Measurements from ENCODE around the gene CAMSAP1.

Gene CAMSAP1

GRCh38 chr9:135884328-135885035 is 22.9 kb downstream of the CAMSAP1 start:
- no peaks in the 10 kb centered on the region for H3K79me2 ChIP-seq (ENCODE audit: insufficient read depth, low read length)
- peaks cover 16% of the 10 kb centered on the region for H3K4me1 ChIP-seq (ENCODE audit: insufficient read depth, low read length, severe bottlenecking)
- no peaks in the 10 kb centered on the region for H3K27me3 ChIP-seq (ENCODE audit: insufficient read depth, low read length)
- H4K20me1 ChIP-seq (ENCODE audit: insufficient read depth, low read length), result 0 out of 2 replicates have a peak, but pooled peaks cover 2% of the 10 kb centered on the region
- H3K36me3 ChIP-seq (ENCODE audit: insufficient read depth, low read length), result peaks cover 11% of the 10 kb centered on the region; the same call in 1 of the 2 replicates
- no peak overlapping the region for H3K4me2 ChIP-seq (ENCODE audit: low read length)
- H3K9ac ChIP-seq (ENCODE audit: low read length), result no peak overlapping the region
- no peak overlapping the region for H3K27ac ChIP-seq (ENCODE audit: low read depth, low read length, poor library complexity, severe bottlenecking)
- no peak overlapping the region for H3K4me3 ChIP-seq (ENCODE audit: low read depth, low read length, poor library complexity, severe bottlenecking)
- no peaks in the 10 kb centered on the region for H3K9me2 ChIP-seq (ENCODE audit: low read depth, low read length)
- no peaks in the 10 kb centered on the region for H3K9me3 ChIP-seq (ENCODE audit: low read length)
- TF ChIP-seq EZH2 (IDR thresholded peaks at IDR 0.05; ENCODE audit: borderline replicate concordance, low read length) (no peak), CTCF (IDR thresholded peaks at IDR 0.05; ENCODE audit: low read length) (no peak)
- no peak overlapping the region for H2AFZ ChIP-seq (ENCODE audit: low read length)
- no peaks in the 10 kb centered on the region for H3F3A ChIP-seq (ENCODE audit: insufficient read depth, low read length)

- no peak overlapping the region for H3K4me3 ChIP-seq (ENCODE audit: low read depth, low read length, poor library complexity, severe bottlenecking)
- H3K27ac ChIP-seq (ENCODE audit: low read depth, low read length, poor library complexity, severe bottlenecking), result no peak overlapping the region
- no peaks in the 10 kb centered on the region for H3K9me2 ChIP-seq (ENCODE audit: low read depth, low read length)
- no peaks in the 10 kb centered on the region for H3K27me3 ChIP-seq (ENCODE audit: insufficient read depth, low read length)
- peaks cover 13% of the 10 kb centered on the region for H3K4me1 ChIP-seq (ENCODE audit: insufficient read depth, low read length, severe bottlenecking)
- no peak overlapping the region for H3K4me2 ChIP-seq (ENCODE audit: low read length)
- no peak for TF ChIP-seq CTCF (IDR thresholded peaks at IDR 0.05; ENCODE audit: low read length)
- no peak for TF ChIP-seq EZH2 (IDR thresholded peaks at IDR 0.05; ENCODE audit: borderline replicate concordance, low read length)
- H4K20me1 ChIP-seq (ENCODE audit: insufficient read depth, low read length), result 0 out of 2 replicates have a peak, but pooled peaks cover 2% of the 10 kb centered on the region
- no peak overlapping the region for H2AFZ ChIP-seq (ENCODE audit: low read length)
- no peaks in the 10 kb centered on the region for H3K79me2 ChIP-seq (ENCODE audit: insufficient read depth, low read length)
- peaks cover 11% of the 10 kb centered on the region; the same call in 1 of the 2 replicates for H3K36me3 ChIP-seq (ENCODE audit: insufficient read depth, low read length)
- H3K9ac ChIP-seq (ENCODE audit: low read length), result no peak overlapping the region
- H3K9me3 ChIP-seq (ENCODE audit: low read length), result no peaks in the 10 kb centered on the region
- H3F3A ChIP-seq (ENCODE audit: insufficient read depth, low read length), result no peaks in the 10 kb centered on the region
Observed at GRCh38 chr9:135883410-135884089, 23.8 kb downstream of the CAMSAP1 start.

DNA sequence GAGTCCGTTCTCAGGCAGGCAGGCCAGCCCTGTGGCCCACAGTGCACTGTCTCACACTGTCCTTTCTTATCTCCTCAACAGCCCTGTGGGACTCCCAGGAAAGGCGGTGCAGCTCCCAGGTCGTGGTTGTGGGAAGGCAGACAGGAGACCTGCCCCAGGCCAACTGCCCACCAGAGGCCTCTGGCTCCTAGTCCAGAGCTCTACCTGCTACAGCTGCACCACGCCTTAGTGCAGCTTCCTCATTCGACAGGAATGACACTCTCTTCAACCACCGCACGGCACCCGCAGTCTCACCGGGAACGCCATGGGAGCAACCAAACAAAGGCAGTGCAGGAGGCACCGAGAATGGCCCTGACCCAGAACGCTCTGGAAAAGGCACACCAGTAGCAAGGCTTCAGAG is 25.3 kb downstream of the CAMSAP1 start:
- Histone ChIP-seq H3K9me3 (ENCODE audit: low read length) (no peaks in the 10 kb centered on the region), H3K27ac (ENCODE audit: low read depth, low read length, poor library complexity, severe bottlenecking) (no peak overlapping the region), H3K27me3 (ENCODE audit: insufficient read depth, low read length) (no peaks in the 10 kb centered on the region), H3K9me2 (ENCODE audit: low read depth, low read length) (no peaks in the 10 kb centered on the region), H3K79me2 (ENCODE audit: insufficient read depth, low read length) (no peaks in the 10 kb centered on the region), H3K4me2 (ENCODE audit: low read length) (no peak overlapping the region), H3K4me3 (ENCODE audit: low read depth, low read length, poor library complexity, severe bottlenecking) (no peak overlapping the region), H3F3A (ENCODE audit: insufficient read depth, low read length) (no peaks in the 10 kb centered on the region), H3K4me1 (ENCODE audit: insufficient read depth, low read length, severe bottlenecking) (no peaks in the 10 kb centered on the region), H4K20me1 (ENCODE audit: insufficient read depth, low read length) (0 out of 2 replicates have a peak, but pooled peaks cover 2% of the 10 kb centered on the region), H3K36me3 (ENCODE audit: insufficient read depth, low read length) (peaks cover 11% of the 10 kb centered on the region; the same call in 1 of the 2 replicates), H3K9ac (ENCODE audit: low read length) (no peak overlapping the region), H2AFZ (ENCODE audit: low read length) (no peak overlapping the region)
- TF ChIP-seq CTCF (IDR thresholded peaks at IDR 0.05; ENCODE audit: low read length) (no peak), EZH2 (IDR thresholded peaks at IDR 0.05; ENCODE audit: borderline replicate concordance, low read length) (no peak)
